ENCODE data around the gene MRPS34.

DNA sequence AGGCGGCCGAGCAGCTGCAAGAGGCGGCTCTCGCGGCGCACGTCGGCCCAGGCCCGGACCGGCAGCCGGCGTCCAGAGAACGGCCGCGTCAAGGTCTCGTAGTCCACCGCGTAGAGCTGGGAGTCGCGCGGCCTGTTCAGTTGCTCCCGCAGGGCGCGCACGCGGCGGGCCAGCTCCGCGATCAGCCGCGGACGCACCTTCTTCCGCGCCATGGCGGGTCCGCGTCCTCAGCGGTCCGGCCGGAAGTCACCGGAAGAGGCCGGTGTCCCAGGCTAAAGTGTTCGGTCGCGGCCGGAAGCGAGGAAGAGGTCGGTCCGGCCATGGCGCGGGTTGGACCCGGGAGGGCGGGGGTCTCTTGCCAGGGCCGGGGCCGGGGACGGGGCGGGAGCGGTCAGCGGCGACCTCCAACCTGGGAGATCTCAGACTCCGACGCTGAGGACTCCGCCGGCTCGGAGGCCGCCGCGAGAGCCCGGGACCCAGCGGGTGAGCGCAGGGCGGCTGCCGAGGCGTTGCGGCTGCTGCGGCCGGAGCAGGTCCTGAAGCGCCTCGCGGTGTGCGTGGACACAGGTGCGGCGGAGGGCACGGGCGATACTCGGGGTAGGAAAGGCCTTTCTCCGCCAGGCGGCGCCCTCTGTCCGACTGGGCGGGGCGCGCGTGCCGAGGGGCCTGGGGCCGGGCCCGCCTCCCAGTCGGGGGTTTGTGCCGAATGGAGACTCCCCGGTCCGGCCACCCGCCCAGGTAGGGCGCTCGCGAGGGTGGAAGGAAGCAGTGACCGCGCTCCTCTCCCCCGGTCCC is at the start of gene MRPS34:
- TF ChIP-seq, protein P1, sequence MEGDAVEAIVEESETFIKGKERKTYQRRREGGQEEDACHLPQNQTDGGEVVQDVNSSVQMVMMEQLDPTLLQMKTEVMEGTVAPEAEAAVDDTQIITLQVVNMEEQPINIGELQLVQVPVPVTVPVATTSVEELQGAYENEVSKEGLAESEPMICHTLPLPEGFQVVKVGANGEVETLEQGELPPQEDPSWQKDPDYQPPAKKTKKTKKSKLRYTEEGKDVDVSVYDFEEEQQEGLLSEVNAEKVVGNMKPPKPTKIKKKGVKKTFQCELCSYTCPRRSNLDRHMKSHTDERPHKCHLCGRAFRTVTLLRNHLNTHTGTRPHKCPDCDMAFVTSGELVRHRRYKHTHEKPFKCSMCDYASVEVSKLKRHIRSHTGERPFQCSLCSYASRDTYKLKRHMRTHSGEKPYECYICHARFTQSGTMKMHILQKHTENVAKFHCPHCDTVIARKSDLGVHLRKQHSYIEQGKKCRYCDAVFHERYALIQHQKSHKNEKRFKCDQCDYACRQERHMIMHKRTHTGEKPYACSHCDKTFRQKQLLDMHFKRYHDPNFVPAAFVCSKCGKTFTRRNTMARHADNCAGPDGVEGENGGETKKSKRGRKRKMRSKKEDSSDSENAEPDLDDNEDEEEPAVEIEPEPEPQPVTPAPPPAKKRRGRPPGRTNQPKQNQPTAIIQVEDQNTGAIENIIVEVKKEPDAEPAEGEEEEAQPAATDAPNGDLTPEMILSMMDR (IDR thresholded peaks at IDR 0.05; ENCODE audit: low read length): peak; percentile 83
- no peak for TF ChIP-seq EZH2 (IDR thresholded peaks at IDR 0.05; ENCODE audit: borderline replicate concordance, low read length)

All from OCI-LY1 (cell line).